Loucy (cell line): ENCODE measurements around the gene BCL2.

ENCODE experiments used
- CTCF ChIP-seq: fragments of 200-600 bp; sonication (generic); conservative IDR thresholded peaks from 2 replicates; pipeline ENCODE4 v1.5.1; 2014; ENCODE audit warnings: mild to moderate bottlenecking, antibody characterized with exemption, low read length
- EZH2phosphoT487 ChIP-seq: fragments of 200-600 bp; IDR thresholded peaks from 2 replicates; pipeline ENCODE4 v1.6.1; 2018; ENCODE audit warnings: antibody characterized with exemption, mild to moderate bottlenecking, moderate library complexity, borderline replicate concordance

GRCh38 chr18:63367053-63367953 is 47.7 kb upstream of the BCL2 start, which contains the start of gene KDSR:
- no peak for TF ChIP-seq CTCF
- no peak for TF ChIP-seq EZH2phosphoT487
